Measurements from ENCODE around the gene CD59.

The CD59 gene

GRCh38 chr11:33736148-33736812 is at the start of gene CD59:
Gene CD59, minus strand, starts transcription at chr11:33736423. Its CDS starts 13,978 bp downstream, at chr11:33722445.
- DNase-seq = peak; percentile 88

GRCh38 chr11:33785609-33786008 is 49.4 kb upstream of the CD59 start:
- DNase-seq = no peak

DNA sequence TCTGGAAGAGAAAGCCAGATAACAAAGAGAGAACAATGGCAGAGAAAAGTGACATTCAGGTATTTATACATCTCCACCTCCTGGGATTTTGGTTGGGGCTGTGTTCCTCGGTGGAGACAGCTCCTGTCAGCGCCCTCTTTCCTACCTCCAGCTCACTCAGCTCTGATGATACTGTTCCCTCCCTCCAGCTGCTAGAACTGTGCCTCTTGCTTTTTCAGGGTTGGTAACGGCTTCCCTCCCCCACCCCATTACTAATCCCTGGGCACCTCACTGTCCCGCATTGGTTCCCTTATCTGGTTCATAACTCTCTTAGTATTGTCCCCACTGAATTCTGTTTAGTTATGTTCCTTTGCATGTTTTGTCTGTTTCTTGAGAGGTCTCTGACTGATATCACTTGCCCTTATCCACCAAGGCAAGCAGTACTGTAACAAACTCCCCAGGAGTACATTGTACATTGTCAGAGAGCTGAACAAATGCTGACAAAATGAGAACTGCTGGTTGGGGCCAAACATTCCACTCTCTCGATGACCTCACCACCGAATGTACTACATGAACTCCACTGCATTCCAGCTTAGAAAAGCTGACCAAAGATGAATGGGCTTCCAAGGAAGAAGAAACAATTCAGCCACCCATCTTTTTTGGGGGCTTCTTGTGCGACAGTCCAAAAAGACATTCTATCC is 43.8 kb upstream of the CD59 start:
- no peak for DNase-seq

DNA sequence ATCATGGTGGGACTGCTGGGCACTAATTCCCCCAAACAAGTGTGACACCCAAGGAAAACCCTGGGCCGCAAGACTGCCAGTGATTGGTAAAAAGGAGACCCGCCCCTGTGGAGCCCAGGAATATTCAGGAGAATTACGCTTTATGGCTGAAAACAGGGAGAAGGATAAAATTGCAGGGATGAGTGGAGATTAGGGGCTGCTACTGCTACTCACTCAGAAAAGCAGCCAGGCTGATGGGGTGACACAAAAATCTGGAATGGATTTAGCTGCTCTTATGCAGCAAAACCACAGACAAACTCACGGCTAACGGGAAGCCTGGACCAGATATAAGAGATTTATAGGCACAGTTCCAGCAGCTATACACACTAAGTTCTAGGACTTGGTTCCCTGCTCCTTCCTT is 42.5 kb upstream of the CD59 start:
- DNase-seq = no peak

GRCh38 chr11:33777906-33778305 is 41.7 kb upstream of the CD59 start:
- no peak for DNase-seq

DNA sequence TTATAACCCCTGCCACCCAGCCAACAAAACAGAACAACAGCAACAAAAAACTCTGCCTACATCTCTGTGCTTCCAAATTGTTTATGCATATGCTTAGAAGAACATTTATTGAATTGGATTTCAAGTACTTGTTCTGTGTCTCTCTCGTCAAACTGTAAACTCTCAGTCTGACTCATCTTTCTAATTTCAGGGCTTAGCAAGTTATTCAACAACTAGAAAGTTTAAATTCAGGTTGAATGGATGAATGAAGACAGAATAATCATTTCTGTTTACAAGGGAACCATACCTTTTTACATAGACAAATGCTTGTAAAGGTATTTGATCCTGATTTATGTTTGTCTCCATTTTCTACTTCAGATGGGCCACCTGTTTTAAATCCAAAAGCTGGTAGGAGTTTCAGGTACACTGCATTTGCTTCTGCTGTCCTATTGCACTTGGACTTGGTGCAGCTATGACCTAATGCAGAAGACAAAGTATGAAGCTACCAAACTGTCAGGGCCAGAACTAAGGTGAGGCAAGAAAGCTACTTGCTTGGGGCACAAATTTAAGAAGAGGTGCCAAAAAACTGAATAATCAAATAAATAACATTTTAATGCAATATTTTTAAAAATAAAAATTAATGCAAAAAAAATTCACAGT is 39.7 kb upstream of the CD59 start:
- DNase-seq = no peak

GRCh38 chr11:33775467-33775807 is 39.2 kb upstream of the CD59 start:
- no peak for DNase-seq

DNA sequence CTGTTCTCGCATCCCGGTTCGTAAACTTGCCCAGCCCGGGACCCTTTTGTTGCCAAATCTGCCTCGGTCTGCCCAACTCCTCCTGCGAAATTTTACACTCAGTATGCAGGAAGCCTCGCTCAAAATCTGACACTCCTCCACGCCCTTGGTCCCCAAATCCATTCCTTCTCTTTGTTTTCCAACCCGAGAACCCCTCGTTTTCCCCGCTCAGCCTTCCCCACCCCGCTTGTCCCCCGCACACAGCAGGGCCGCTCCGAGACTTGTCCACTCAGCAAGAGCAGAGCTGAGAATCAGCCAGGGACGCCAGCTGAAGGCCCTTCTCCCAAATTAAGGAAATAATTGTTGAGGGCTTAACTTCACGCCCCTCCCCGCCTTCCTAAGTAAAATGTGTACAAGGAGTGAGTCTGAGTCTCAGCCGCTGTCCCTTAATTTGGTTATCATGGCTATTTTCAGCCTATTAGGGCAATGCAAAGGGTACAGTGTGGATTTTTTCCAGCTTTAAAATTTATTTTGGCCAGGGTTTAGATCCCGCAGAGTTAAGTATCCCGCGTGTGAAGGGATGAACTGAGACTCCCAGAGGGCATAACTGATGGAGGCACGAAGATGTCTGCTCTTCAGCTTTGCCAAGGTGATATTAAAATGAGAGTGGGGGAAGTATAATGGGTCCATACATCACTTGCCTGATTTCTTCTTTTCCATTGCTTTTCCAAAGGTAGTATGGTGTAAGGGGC is 38.7 kb upstream of the CD59 start:
- DNase-seq = no peak

DNA sequence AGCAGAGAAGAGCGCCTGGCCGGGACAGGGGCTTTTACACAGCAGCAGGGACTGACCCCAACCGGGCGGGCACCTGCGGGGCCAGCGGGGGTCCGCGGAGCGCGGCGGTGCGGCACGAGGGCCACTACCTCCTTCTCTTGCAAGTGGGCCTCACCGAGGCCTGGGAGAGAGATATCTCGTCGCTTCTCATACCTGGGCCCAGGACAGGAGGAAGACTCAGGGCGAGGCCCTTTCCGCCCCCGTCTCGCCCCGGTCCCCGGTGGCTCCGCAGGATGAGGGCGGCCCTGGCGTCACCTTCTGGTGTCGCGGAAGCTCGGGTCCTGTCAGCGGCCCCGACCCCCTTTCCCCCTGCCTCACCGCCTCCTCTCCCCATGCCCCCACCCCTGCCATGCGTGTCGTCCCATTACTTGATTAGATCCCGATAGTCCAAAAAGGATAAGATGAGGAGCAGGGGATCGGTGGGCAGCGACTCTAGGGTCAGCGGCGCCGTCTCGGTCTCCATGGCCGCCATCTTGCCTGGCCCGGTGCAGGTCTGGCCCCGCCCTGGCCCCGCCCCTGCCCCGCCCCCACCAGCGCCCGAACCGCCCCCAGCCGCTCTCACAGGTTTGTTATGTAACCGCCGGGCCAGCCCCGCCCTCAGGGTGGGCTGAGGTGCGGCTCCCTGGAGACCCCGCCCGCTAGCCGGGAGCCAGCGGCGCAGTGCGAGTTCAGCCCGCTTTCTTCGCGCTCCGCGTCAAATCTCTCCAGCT is 37.9 kb upstream of the CD59 start, which contains the start of gene FBXO3:
FBXO3 (minus strand) TSS at position 534 of the 749 bp plus-strand sequence; CDS start at position 511, 23 bp downstream.
- DNase-seq = peak; percentile 80

- peak; percentile 28 for DNase-seq
These were observed 37.3 kb upstream of the CD59 start for GRCh38 chr11:33773404-33773986.

DNA sequence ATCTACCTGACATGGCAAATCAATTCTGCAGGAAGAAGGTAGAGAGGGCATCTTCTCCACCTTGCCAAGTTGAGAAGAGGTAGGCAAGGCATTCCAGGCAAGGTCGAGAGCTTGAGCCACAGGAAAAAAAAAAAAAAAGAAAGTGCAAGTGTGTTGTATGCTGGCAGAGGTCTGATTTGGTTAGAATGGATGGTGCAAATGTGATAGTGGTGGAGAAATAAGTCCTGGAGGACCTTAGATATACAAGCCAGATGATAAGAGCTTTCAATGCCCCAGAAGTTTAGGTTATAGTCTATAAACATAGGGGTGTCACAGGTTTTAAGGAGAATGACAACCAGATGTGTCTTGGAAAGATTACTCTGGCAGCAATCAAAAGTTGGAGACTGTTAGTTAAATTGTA is 36.6 kb upstream of the CD59 start:
- DNase-seq = no peak

DNA sequence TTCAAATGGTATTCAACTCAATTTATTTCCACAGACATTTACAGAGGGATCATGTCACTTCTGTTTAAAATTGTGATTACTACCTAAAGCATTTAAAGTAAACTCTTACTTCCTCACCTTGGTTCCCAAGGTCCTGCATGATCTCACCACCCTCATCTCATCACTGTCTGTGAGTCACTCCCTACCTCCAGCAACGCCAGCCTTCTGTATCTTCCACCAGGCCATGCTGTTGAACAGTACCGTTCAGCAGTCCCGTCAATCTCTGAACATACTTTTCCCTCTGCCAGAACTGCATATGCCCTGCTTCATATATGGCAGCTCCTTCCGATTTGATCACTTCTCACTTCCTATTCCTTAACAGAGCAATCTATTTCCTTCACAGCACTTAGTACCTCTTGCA is 36.1 kb upstream of the CD59 start:
- no peak for DNase-seq

- no peak for DNase-seq
These were observed 34.0 kb upstream of the CD59 start for GRCh38 chr11:33770236-33770635.

DNA sequence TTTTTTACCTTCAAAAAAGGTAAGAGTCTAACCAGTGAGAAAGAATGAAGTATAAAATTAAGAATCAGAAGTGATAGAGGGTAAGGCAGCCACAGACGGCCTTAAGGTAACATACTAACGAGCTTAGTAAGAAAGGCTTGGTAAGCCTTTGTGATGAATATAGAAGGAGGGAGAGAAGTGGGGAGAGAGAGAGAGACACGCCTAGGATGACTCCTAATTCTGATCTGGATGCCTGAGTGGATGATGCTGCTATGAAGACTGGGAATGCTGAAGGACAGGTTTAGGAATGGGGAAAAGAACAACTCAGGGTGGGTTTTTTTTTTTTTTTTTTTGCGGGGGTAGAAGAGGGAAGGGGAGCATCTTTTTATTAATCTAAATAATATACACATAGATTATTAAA is 33.3 kb upstream of the CD59 start:
- no peak for DNase-seq

GRCh38 chr11:33767624-33768023 is 31.4 kb upstream of the CD59 start:
- no peak for DNase-seq

- DNase-seq = no peak
These were observed 29.9 kb upstream of the CD59 start for GRCh38 chr11:33766085-33766484.

GRCh38 chr11:33761471-33761870 is 25.2 kb upstream of the CD59 start:
- DNase-seq = no peak

- DNase-seq = no peak
These were observed 17.2 kb upstream of the CD59 start for GRCh38 chr11:33753304-33753967.

DNA sequence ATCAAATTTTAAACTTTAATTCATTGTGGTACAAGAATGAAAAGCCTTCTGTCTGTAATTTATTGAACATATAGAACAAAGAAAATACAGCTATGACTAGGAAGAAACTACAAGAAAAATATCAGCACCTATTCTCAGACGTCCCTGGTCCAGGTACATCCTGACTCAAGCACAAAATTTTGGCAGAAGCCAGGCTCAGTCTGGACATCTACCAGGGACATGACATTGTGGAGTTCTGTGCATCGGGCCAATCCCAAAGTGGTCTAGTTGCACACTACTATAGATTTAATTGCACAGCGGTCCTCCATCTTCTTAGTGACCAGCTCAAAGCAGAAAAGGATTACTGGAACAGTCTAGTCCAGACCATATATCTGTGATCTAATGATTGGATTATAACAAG is 15.7 kb upstream of the CD59 start:
- no peak for DNase-seq

DNA sequence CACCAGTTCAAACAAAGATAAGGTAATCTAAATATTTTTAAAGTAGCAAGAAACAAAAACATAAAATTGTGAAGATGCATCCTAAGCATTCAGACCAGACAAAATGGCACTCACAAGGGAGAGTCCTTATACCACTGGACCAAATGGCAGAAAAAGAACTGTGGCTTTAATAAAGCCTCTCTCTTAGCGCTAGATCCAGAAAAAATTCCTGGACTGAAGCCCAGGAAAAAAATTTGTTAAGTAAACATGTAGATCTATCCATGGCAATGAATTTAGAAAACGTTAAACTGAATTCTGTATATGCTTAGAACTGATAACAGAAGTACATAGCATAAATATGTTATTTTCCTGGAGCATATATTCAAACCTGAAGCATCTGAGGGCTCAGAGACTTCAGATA is 11.8 kb upstream of the CD59 start:
- DNase-seq = no peak

GRCh38 chr11:33743291-33743690 is 7.1 kb upstream of the CD59 start:
- no peak for DNase-seq
